K562 (cell line): ENCODE data around the gene FBXW11. TPM values are rescaled to one million over a fixed set of nuclear protein-coding genes. Genes with fewer than 3 reads are reported as not detected.
A peak's percentile ranks its signal among the peaks of the same experiment; 100 is the strongest.

Experiments used
- DIDO1 ChIP-seq: fragments of 450-650 bp; IDR thresholded peaks from 2 replicates; pipeline ENCODE4 v1.6.1; 2016; ENCODE audit warnings: low read depth, missing biosample characterization, missing genetic modification characterization
- FOXO4 ChIP-seq: fragments of 450-650 bp; formaldehyde crosslinking; IDR thresholded peaks from 2 replicates; pipeline ENCODE4 v1.4.0; 2020; ENCODE audit warnings: mild to moderate bottlenecking, moderate library complexity
- ILF3 ChIP-seq: fragments of 450-650 bp; IDR thresholded peaks from 2 replicates; pipeline ENCODE4 v1.6.1; 2018; ENCODE audit warnings: antibody characterized with exemption, mild to moderate bottlenecking, moderate library complexity, borderline replicate concordance
- KDM1A ChIP-seq, 2 experiments: fragments of 450-650 bp; IDR thresholded peaks; 2 replicates each; pipeline ENCODE4 v1.6.1; 2016; ENCODE audit warnings: mild to moderate bottlenecking in 2 of 2
- RERE ChIP-seq: sonication (generic); formaldehyde crosslinking; IDR thresholded peaks from 2 replicates; pipeline ENCODE4 v1.8.0; 2023; ENCODE audit warnings: missing genetic modification reagents, mild to moderate bottlenecking, borderline replicate concordance
- TCF15 ChIP-seq: fragments of 250-450 bp; sonication (Bioruptor Pico); IDR thresholded peaks from 2 replicates; pipeline ENCODE4 v1.8.0; 2022; ENCODE audit warnings: moderate library complexity, mild to moderate bottlenecking, inconsistent platforms
- TCF7 ChIP-seq: sonication (generic); IDR thresholded peaks from 2 replicates; pipeline ENCODE4 v1.6.1; 2016; ENCODE audit warnings: antibody characterized with exemption, borderline replicate concordance
- TOE1 ChIP-seq, 2 experiments: fragments of 450-650 bp in 1 of 2; sonication (generic) in 1 of 2; formaldehyde crosslinking in 1 of 2; IDR thresholded peaks; 2 replicates each; pipeline versions ENCODE4 v1.7.1 to v1.8.0; 2016 to 2022; ENCODE audit warnings: borderline replicate concordance in 2 of 2, mild to moderate bottlenecking in 2 of 2, antibody characterized with exemption in 1 of 2, inconsistent platforms in 1 of 2, low read depth in 1 of 2, missing genetic modification reagents in 1 of 2, moderate library complexity in 1 of 2
- TRIM25 ChIP-seq: fragments of 450-650 bp; IDR thresholded peaks from 2 replicates; pipeline ENCODE4 v1.7.0; 2016; ENCODE audit warnings: borderline replicate concordance
- TRIM28 ChIP-seq: fragments of 450-650 bp; IDR thresholded peaks from 2 replicates; pipeline ENCODE4 v1.6.1; 2017
- ZHX1 ChIP-seq: fragments of 150-350 bp; conservative IDR thresholded peaks from 2 replicates; pipeline ENCODE4 v1.6.1; 2014; ENCODE audit warnings: low read length
- ZSCAN32 ChIP-seq: fragments of 450-650 bp; formaldehyde crosslinking; IDR thresholded peaks from 2 replicates; pipeline ENCODE4 v1.4.0; 2020; ENCODE audit warnings: mild to moderate bottlenecking, moderate library complexity
- polyA plus RNA-seq, 8 experiments: library from polyadenylated mRNA; depleted of rRNA in 4 of 8; stranded (reverse) in 5 of 8; unstranded in 3 of 8; fragments of >200 nt; fragmentation: Nextera tagmentation in 2 of 8; fragmentation: Illumina TruSeq in 1 of 8; extraction: Ambion mirVana in 2 of 8; extraction: Trizol in 1 of 8; gene quantifications; 2 replicates each; pipeline versions ENCODE4 v1.2.1 to v1.2.3, GENCODE V29; 2011 to 2014; ENCODE audit warnings: inconsistent platforms in 1 of 8, missing spikeins in 1 of 8
- total RNA-seq, 7 experiments: library from RNA; depleted of rRNA in 6 of 7; stranded (reverse); fragments of >200 nt in 6 of 7; fragmentation: Illumina TruSeq in 2 of 7; extraction: Trizol in 2 of 7; gene quantifications; 2 replicates each; pipeline versions ENCODE4 v1.2.1 to v1.2.3, GENCODE V29; 2011 to 2021; ENCODE audit warnings: low replicate concordance in 1 of 7

The FBXW11 gene
- total and polyA plus RNA-seq, 9 of the 15 experiments (the other 6 are each of a cell fraction or from before 2014, with no cell fraction given), result 3.0 to 28.6 (median 23.6) TPM

- TF ChIP-seq RERE (CRISPR knock-in tag) (no peak), DIDO1 (peak; percentile 84), TCF7 (no peak), FOXO4 (CRISPR knock-in tag) (no peak), ZSCAN32 (CRISPR knock-in tag) (no peak), ILF3 (peak; percentile 50; the same call in 1 of the 2 replicates), TRIM28 (peak; percentile 17; the same call in 1 of the 2 replicates), KDM1A (IDR thresholded peaks at IDR 0.05) (no peak), TRIM25 (no peak), ZHX1 (no peak), TCF15 (CRISPR knock-in tag) (no peak), TOE1 (IDR thresholded peaks at IDR 0.05; ENCODE audit: borderline replicate concordance) (no peak; the same call in 1 of the 2 replicates), TOE1 (CRISPR knock-in tag; IDR thresholded peaks at IDR 0.05; ENCODE audit: borderline replicate concordance, low read depth) (no peak)
Observed at GRCh38 chr5:172006321-172007174, at the start of gene FBXW11 (continued).
